Mesodermal cell (in vitro differentiated cells): ENCODE results near the gene MEIOB.

Experiments
- H3K27ac ChIP-seq: 2 replicates; pipeline ENCODE4 v1.7.0; 2013; ENCODE audit warnings: mild to moderate bottlenecking, low read depth, low read length, moderate library complexity; ENCODE audit not compliant: severe bottlenecking
- H3K36me3 ChIP-seq: 2 replicates; pipeline ENCODE4 v1.7.1; 2013; ENCODE audit warnings: mild to moderate bottlenecking, low read length, moderate library complexity; ENCODE audit not compliant: control insufficient read depth, insufficient read depth
- H3K4me1 ChIP-seq: one replicate; pipeline ENCODE4 v1.7.1; 2013; ENCODE audit warnings: mild to moderate bottlenecking, low read length; ENCODE audit not compliant: insufficient read depth, control insufficient read depth, poor library complexity, severe bottlenecking
- H3K4me3 ChIP-seq: 2 replicates; pipeline ENCODE4 v1.7.0; 2013; ENCODE audit warnings: low read length, control low read depth, mild to moderate bottlenecking; ENCODE audit not compliant: insufficient read depth, poor library complexity, severe bottlenecking; ENCODE audit errors: extremely low read depth
- H3K9me3 ChIP-seq: 2 replicates; pipeline ENCODE4 v1.7.1; 2013; ENCODE audit warnings: mild to moderate bottlenecking, low read length, moderate library complexity; ENCODE audit not compliant: control insufficient read depth
- WGBS, 2 experiments: methylation state at CpG; one replicate each; pipeline ENCODE4 v1.1.5; 2013; ENCODE audit warnings: missing lambda C conversion rate in 2 of 2; ENCODE audit not compliant: insufficient coverage in 2 of 2; 5-methylcytosine and 5-hydroxymethylcytosine counted together

MEIOB gene

GRCh38 chr16:1792836-1793577 lies 79.0 kb downstream of the MEIOB start:
- Histone ChIP-seq H3K4me3 (no peak overlapping the region), H3K4me1 (no peaks in the 10 kb centered on the region), H3K27ac (no peak overlapping the region), H3K9me3 (peaks cover 2% of the 10 kb centered on the region), H3K36me3 (peaks cover 19% of the 10 kb centered on the region)
- 93 to 95% methylated on average over 23 to 31 of the region's 33 CpGs for WGBS, 2 experiments

GRCh38 chr16:1791943-1792812 lies 79.8 kb downstream of the MEIOB start:
- Histone ChIP-seq H3K27ac (no peak overlapping the region), H3K36me3 (peaks cover 28% of the 10 kb centered on the region), H3K9me3 (no peaks in the 10 kb centered on the region), H3K4me1 (no peaks in the 10 kb centered on the region), H3K4me3 (no peak overlapping the region)
- WGBS, 2 experiments, result 92 to 96% methylated on average over 52 to 59 of the region's 59 CpGs

GRCh38 chr16:1791256-1791942 lies 80.6 kb downstream of the MEIOB start:
- H3K4me3 ChIP-seq, result no peak overlapping the region

GRCh38 chr16:1790611-1791255 lies 81.2 kb downstream of the MEIOB start:
- H3K9me3 ChIP-seq, result no peaks in the 10 kb centered on the region
- WGBS, 2 experiments, result 97 to 99% methylated on average over 36 to 44 of the region's 44 CpGs
- peaks cover 42% of the 10 kb centered on the region for H3K36me3 ChIP-seq
- H3K27ac ChIP-seq, result no peak overlapping the region
- no peak overlapping the region for H3K4me3 ChIP-seq
- H3K4me1 ChIP-seq, result no peaks in the 10 kb centered on the region

More at GRCh38 chr16:1791256-1791942, 80.6 kb downstream of the MEIOB start:
- H3K27ac ChIP-seq, result no peak overlapping the region
- H3K9me3 ChIP-seq, result no peaks in the 10 kb centered on the region
- peaks cover 35% of the 10 kb centered on the region for H3K36me3 ChIP-seq
- 95 to 96% methylated on average over 44 to 53 of the region's 53 CpGs for WGBS, 2 experiments
- no peaks in the 10 kb centered on the region for H3K4me1 ChIP-seq

GRCh38 chr16:1790261-1790610 lies 81.7 kb downstream of the MEIOB start:
- no peaks in the 10 kb centered on the region for H3K4me1 ChIP-seq
- no peak overlapping the region for H3K27ac ChIP-seq
- H3K9me3 ChIP-seq, result no peaks in the 10 kb centered on the region
- H3K36me3 ChIP-seq, result peaks cover 47% of the 10 kb centered on the region
- H3K4me3 ChIP-seq, result no peak overlapping the region
- WGBS, 2 experiments, result 93 to 96% methylated on average over 12 to 15 of the region's 15 CpGs

- no peak overlapping the region for H3K27ac ChIP-seq
- H3K9me3 ChIP-seq, result no peaks in the 10 kb centered on the region
- WGBS, 2 experiments, result 92 to 98% methylated on average over 9 to 17 of the region's 25 CpGs
- H3K4me3 ChIP-seq, result no peak overlapping the region
- H3K4me1 ChIP-seq, result no peaks in the 10 kb centered on the region
- peaks cover 49% of the 10 kb centered on the region for H3K36me3 ChIP-seq
Observed at GRCh38 chr16:1789643-1790045, 82.3 kb downstream of the MEIOB start.

- no peak overlapping the region for H3K27ac ChIP-seq
- H3K36me3 ChIP-seq, result peaks cover 49% of the 10 kb centered on the region
- H3K4me3 ChIP-seq, result no peak overlapping the region
- no peaks in the 10 kb centered on the region for H3K4me1 ChIP-seq
- no peaks in the 10 kb centered on the region for H3K9me3 ChIP-seq
- WGBS, 2 experiments, result 85 to 90% methylated on average over 17 to 19 of the region's 19 CpGs
Observed at GRCh38 chr16:1788708-1789100, 83.3 kb downstream of the MEIOB start.

- Histone ChIP-seq H3K4me1 (no peaks in the 10 kb centered on the region), H3K4me3 (no peak overlapping the region), H3K36me3 (peaks cover 49% of the 10 kb centered on the region), H3K9me3 (no peaks in the 10 kb centered on the region), H3K27ac (no peak overlapping the region)
- WGBS, 2 experiments, result 95 to 96% methylated on average over 30 to 34 of the region's 38 CpGs
Observed at GRCh38 chr16:1788095-1788707, 83.8 kb downstream of the MEIOB start.

GRCh38 chr16:1787322-1788094 lies 84.5 kb downstream of the MEIOB start:
- no peak overlapping the region for H3K4me3 ChIP-seq
- H3K4me1 ChIP-seq, result no peaks in the 10 kb centered on the region
- H3K9me3 ChIP-seq, result no peaks in the 10 kb centered on the region
- H3K27ac ChIP-seq, result no peak overlapping the region
- 96 to 97% methylated on average over 44 of the region's 44 CpGs for WGBS, 2 experiments
- peaks cover 49% of the 10 kb centered on the region for H3K36me3 ChIP-seq

GRCh38 chr16:1787056-1787321 lies 85.0 kb downstream of the MEIOB start:
- H3K27ac ChIP-seq, result no peak overlapping the region
- 91 to 97% methylated on average over 6 of the region's 6 CpGs for WGBS, 2 experiments
- peaks cover 49% of the 10 kb centered on the region for H3K36me3 ChIP-seq
- no peaks in the 10 kb centered on the region for H3K9me3 ChIP-seq
- no peaks in the 10 kb centered on the region for H3K4me1 ChIP-seq
- no peak overlapping the region for H3K4me3 ChIP-seq
